GM12878 (cell line): ENCODE results near the gene LRRC31. TPM values are rescaled to one million over a fixed set of nuclear protein-coding genes. Genes with fewer than 3 reads are reported as not detected.

Experiments used
- BACH1 ChIP-seq: fragments of 450-650 bp; IDR thresholded peaks from 2 replicates; pipeline ENCODE4 v1.6.1; 2017; ENCODE audit warnings: mild to moderate bottlenecking, borderline replicate concordance
- ETV6 ChIP-seq, 2 experiments: fragments of 450-650 bp in 1 of 2; IDR thresholded peaks in 1 of 2; conservative IDR thresholded peaks in 1 of 2; 2 replicates each; pipeline ENCODE4 v1.6.1; 2014; ENCODE audit warnings: antibody characterized with exemption in 1 of 2, borderline replicate concordance in 1 of 2, low read depth in 1 of 2, mild to moderate bottlenecking in 1 of 2, moderate library complexity in 1 of 2
- FOXK2 ChIP-seq: fragments of 450-650 bp; IDR thresholded peaks from 2 replicates; pipeline ENCODE4 v1.6.1; 2017; ENCODE audit warnings: mild to moderate bottlenecking, moderate library complexity
- HDAC2 ChIP-seq: fragments of 200-600 bp; sonication (generic); IDR thresholded peaks from 2 replicates; pipeline ENCODE4 v1.6.1; 2017
- IRF4 ChIP-seq: IDR thresholded peaks from 2 replicates; pipeline ENCODE4 v1.6.1; 2011; ENCODE audit warnings: low read depth, low read length
- NR2F1 ChIP-seq: fragments of 450-650 bp; conservative IDR thresholded peaks from 2 replicates; pipeline ENCODE4 v1.6.1; 2017; ENCODE audit warnings: mild to moderate bottlenecking
- SIN3A ChIP-seq: IDR thresholded peaks from 2 replicates; pipeline ENCODE4 v1.6.1; 2012; ENCODE audit warnings: low read depth, low read length, improper control_type of control experiment
- SRF ChIP-seq, 2 experiments: IDR thresholded peaks; 2 replicates each; pipeline ENCODE4 v1.6.1; 2011; ENCODE audit warnings: low read depth in 2 of 2, low read length in 2 of 2, mild to moderate bottlenecking in 1 of 2, moderate library complexity in 1 of 2
- STAT1 ChIP-seq: fragments of 450-650 bp; conservative IDR thresholded peaks from 2 replicates; pipeline ENCODE4 v1.6.1; 2014; ENCODE audit warnings: antibody characterized with exemption, mild to moderate bottlenecking
- STAT3 ChIP-seq: IDR thresholded peaks from 2 replicates; pipeline ENCODE4 v1.6.1; 2011; ENCODE audit warnings: low read depth, low read length, improper control_type of control experiment
- SUPT20H ChIP-seq: IDR thresholded peaks from 2 replicates; pipeline ENCODE4 v1.6.1; 2011; ENCODE audit warnings: low read depth, mild to moderate bottlenecking, low read length, moderate library complexity, borderline replicate concordance; ENCODE audit not compliant: control insufficient read depth
- TCF3 ChIP-seq: IDR thresholded peaks from 2 replicates; pipeline ENCODE4 v1.6.1; 2012; ENCODE audit warnings: low read depth, mild to moderate bottlenecking, low read length, borderline replicate concordance; ENCODE audit not compliant: insufficient read depth
- WRNIP1 ChIP-seq: IDR thresholded peaks from 2 replicates; pipeline ENCODE4 v1.6.1; 2011; ENCODE audit warnings: low read depth, low read length, improper control_type of control experiment, borderline replicate concordance
- YBX1 ChIP-seq: fragments of 450-650 bp; IDR thresholded peaks from 2 replicates; pipeline ENCODE4 v1.6.1; 2016; ENCODE audit warnings: antibody characterized with exemption
- ZNF207 ChIP-seq: fragments of 450-650 bp; IDR thresholded peaks from 2 replicates; pipeline ENCODE4 v1.6.1; 2014; ENCODE audit warnings: antibody characterized with exemption, mild to moderate bottlenecking, borderline replicate concordance
- ZZZ3 ChIP-seq: IDR thresholded peaks from 2 replicates; pipeline ENCODE4 v1.6.1; 2011; ENCODE audit warnings: low read depth; ENCODE audit not compliant: control insufficient read depth, insufficient read length
- polyA plus RNA-seq, 11 experiments: library from polyadenylated mRNA; depleted of rRNA in 4 of 11; unstranded in 6 of 11; stranded (reverse) in 5 of 11; fragments of >200 nt; fragmentation: Nextera tagmentation in 4 of 11; fragmentation: Illumina TruSeq in 1 of 11; extraction: Ambion mirVana in 4 of 11; extraction: Trizol in 1 of 11; gene quantifications; 1 replicate in 1 of 11; 2 replicates in 10 of 11; pipeline versions ENCODE4 v1.2.1 to v1.2.3, GENCODE V29; 2011 to 2016; ENCODE audit warnings: inconsistent platforms in 2 of 11, missing spikeins in 2 of 11, low read depth in 1 of 11
- total RNA-seq, 4 experiments: library from RNA; depleted of rRNA in 3 of 4; stranded (reverse); fragments of >200 nt in 3 of 4; fragmentation: Illumina TruSeq in 1 of 4; extraction: Trizol in 1 of 4; gene quantifications; 2 replicates each; pipeline versions ENCODE4 v1.2.1 to v1.2.3, GENCODE V29; 2013 to 2021
- TF ChIP-seq, protein P1 (sequence below): IDR thresholded peaks from 2 replicates; pipeline ENCODE4 v1.6.1; 2012; ENCODE audit warnings: low read length, inconsistent platforms
- TF ChIP-seq, protein P2 (sequence below): IDR thresholded peaks from 2 replicates; pipeline ENCODE4 v1.6.1; 2011; ENCODE audit warnings: mild to moderate bottlenecking, low read depth, low read length, moderate library complexity; ENCODE audit not compliant: insufficient replicate concordance
- TF ChIP-seq, protein P3 (sequence below): fragments of 450-650 bp; IDR thresholded peaks from 2 replicates; pipeline ENCODE4 v1.6.1; 2017; ENCODE audit warnings: antibody characterized with exemption, mild to moderate bottlenecking, moderate library complexity
- TF ChIP-seq, protein P4 (sequence below): fragments of 450-650 bp; IDR thresholded peaks from 2 replicates; pipeline ENCODE4 v1.6.1; 2017; ENCODE audit warnings: mild to moderate bottlenecking, low read depth, inconsistent platforms; ENCODE audit not compliant: poor library complexity, severe bottlenecking
- TF ChIP-seq, protein P5 (sequence below): fragments of 450-650 bp; IDR thresholded peaks from 2 replicates; pipeline ENCODE4 v1.6.1; 2018; ENCODE audit warnings: borderline replicate concordance, mild to moderate bottlenecking; ENCODE audit not compliant: partially characterized antibody

Gene LRRC31
- total and polyA plus RNA-seq, 10 of the 15 experiments (the other 5 are each of a cell fraction or from before 2014, with no cell fraction given) = 0.04 to 0.06 (median 0.06) TPM; not detected in 7

DNA sequence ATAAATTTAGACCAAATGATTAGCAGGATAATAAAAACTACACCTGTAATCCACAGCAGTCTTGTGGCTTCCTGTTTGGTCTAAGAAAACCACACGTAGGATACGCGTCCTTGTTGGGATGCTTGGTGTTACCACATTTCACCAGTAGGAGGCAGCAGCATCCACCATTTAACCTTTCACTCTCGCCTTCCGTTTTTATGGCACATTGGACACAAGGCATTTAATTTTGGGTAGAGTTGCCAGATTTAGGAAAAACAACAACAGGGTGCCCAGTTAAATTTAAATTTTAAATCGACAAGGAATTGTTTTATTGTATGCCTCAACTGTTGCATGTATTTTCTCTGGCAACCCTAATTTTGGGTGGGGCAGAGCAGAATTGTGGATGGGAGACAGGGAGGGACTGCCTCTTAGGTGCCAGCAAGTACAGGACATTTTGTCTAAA, 6.3 kb downstream of the LRRC31 start (continued):
- TF ChIP-seq SUPT20H (no peak), HDAC2 (no peak), SRF (IDR thresholded peaks at IDR 0.05; ENCODE audit: low read depth in 2 of 2, low read length in 2 of 2) (no peak), BACH1 (no peak), ETV6 (conservative IDR thresholded peaks at IDR 0.05 in 1 of 2, IDR thresholded peaks at IDR 0.05 in 1 of 2; ENCODE audit: borderline replicate concordance in 1 of 2, low read depth in 1 of 2) (peak in 1 of 2 experiments; percentile 40; a peak in 1 of 4 replicates), STAT1 (no peak), NR2F1 (no peak), FOXK2 (no peak), ZZZ3 (no peak), WRNIP1 (no peak), TCF3 (no peak), ZNF207 (no peak), IRF4 (peak; percentile 39; the same call in 1 of the 2 replicates), STAT3 (no peak), SIN3A (no peak), YBX1 (no peak)
- TF ChIP-seq, protein P1, sequence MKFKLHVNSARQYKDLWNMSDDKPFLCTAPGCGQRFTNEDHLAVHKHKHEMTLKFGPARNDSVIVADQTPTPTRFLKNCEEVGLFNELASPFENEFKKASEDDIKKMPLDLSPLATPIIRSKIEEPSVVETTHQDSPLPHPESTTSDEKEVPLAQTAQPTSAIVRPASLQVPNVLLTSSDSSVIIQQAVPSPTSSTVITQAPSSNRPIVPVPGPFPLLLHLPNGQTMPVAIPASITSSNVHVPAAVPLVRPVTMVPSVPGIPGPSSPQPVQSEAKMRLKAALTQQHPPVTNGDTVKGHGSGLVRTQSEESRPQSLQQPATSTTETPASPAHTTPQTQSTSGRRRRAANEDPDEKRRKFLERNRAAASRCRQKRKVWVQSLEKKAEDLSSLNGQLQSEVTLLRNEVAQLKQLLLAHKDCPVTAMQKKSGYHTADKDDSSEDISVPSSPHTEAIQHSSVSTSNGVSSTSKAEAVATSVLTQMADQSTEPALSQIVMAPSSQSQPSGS = peak; percentile 49; the same call in 1 of the 2 replicates
- TF ChIP-seq, protein P2, sequence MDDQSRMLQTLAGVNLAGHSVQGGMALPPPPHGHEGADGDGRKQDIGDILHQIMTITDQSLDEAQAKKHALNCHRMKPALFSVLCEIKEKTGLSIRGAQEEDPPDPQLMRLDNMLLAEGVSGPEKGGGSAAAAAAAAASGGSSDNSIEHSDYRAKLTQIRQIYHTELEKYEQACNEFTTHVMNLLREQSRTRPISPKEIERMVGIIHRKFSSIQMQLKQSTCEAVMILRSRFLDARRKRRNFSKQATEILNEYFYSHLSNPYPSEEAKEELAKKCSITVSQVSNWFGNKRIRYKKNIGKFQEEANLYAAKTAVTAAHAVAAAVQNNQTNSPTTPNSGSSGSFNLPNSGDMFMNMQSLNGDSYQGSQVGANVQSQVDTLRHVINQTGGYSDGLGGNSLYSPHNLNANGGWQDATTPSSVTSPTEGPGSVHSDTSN = no peak
- TF ChIP-seq, protein P3, sequence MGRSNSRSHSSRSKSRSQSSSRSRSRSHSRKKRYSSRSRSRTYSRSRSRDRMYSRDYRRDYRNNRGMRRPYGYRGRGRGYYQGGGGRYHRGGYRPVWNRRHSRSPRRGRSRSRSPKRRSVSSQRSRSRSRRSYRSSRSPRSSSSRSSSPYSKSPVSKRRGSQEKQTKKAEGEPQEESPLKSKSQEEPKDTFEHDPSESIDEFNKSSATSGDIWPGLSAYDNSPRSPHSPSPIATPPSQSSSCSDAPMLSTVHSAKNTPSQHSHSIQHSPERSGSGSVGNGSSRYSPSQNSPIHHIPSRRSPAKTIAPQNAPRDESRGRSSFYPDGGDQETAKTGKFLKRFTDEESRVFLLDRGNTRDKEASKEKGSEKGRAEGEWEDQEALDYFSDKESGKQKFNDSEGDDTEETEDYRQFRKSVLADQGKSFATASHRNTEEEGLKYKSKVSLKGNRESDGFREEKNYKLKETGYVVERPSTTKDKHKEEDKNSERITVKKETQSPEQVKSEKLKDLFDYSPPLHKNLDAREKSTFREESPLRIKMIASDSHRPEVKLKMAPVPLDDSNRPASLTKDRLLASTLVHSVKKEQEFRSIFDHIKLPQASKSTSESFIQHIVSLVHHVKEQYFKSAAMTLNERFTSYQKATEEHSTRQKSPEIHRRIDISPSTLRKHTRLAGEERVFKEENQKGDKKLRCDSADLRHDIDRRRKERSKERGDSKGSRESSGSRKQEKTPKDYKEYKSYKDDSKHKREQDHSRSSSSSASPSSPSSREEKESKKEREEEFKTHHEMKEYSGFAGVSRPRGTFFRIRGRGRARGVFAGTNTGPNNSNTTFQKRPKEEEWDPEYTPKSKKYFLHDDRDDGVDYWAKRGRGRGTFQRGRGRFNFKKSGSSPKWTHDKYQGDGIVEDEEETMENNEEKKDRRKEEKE = no peak
- TF ChIP-seq, protein P4, sequence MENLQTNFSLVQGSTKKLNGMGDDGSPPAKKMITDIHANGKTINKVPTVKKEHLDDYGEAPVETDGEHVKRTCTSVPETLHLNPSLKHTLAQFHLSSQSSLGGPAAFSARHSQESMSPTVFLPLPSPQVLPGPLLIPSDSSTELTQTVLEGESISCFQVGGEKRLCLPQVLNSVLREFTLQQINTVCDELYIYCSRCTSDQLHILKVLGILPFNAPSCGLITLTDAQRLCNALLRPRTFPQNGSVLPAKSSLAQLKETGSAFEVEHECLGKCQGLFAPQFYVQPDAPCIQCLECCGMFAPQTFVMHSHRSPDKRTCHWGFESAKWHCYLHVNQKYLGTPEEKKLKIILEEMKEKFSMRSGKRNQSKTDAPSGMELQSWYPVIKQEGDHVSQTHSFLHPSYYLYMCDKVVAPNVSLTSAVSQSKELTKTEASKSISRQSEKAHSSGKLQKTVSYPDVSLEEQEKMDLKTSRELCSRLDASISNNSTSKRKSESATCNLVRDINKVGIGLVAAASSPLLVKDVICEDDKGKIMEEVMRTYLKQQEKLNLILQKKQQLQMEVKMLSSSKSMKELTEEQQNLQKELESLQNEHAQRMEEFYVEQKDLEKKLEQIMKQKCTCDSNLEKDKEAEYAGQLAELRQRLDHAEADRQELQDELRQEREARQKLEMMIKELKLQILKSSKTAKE = peak; percentile 52
- TF ChIP-seq, protein P5, sequence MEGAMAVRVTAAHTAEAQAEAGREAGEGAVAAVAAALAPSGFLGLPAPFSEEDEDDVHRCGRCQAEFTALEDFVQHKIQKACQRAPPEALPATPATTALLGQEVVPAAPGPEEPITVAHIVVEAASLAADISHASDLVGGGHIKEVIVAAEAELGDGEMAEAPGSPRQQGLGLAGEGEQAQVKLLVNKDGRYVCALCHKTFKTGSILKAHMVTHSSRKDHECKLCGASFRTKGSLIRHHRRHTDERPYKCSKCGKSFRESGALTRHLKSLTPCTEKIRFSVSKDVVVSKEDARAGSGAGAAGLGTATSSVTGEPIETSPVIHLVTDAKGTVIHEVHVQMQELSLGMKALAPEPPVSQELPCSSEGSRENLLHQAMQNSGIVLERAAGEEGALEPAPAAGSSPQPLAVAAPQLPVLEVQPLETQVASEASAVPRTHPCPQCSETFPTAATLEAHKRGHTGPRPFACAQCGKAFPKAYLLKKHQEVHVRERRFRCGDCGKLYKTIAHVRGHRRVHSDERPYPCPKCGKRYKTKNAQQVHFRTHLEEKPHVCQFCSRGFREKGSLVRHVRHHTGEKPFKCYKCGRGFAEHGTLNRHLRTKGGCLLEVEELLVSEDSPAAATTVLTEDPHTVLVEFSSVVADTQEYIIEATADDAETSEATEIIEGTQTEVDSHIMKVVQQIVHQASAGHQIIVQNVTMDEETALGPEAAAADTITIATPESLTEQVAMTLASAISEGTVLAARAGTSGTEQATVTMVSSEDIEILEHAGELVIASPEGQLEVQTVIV = no peak
